ENCODE measurements around the gene PEX16.

PEX16 gene

DNA sequence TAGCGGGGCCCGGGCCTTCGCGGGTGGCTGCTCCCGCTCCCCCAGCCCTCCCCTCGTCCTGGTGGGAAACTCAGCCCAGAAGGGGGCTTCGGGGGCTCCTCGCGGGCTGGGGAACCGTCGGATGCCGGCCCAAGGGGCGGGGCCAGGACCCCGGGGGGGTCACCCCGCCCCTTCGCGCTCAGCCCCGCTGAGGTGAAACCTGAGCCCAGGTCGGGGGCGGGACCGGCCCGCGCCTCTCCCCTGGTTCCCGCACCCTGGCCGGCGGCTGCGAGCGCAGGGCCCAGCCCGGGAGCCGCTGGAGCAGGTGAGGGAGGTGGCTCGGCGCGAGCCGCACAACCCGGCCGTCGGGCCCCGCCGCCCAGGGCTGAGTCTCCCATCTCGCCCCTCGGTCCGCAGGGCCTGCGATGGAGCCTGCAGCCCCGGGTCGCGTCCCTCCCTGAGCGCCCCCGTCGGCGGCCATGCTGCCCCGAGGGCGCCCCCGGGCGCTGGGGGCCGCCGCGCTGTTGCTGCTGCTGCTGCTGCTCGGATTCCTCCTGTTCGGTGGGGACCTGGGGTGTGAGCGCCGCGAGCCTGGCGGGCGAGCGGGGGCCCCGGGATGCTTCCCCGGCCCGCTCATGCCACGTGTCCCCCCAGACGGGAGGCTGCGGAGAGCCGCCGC is 4.9 kb upstream of the PEX16 start, which contains the start of gene LARGE2:
Gene LARGE2, plus strand, starts transcription at position 232 of the 658 bp plus-strand sequence. Its CDS starts 227 bp downstream, at position 459.
- DNase-seq (ENCODE audit: low read depth) = no peak
- Histone ChIP-seq H3K27me3 (replicated peaks; ENCODE audit: control insufficient read depth, insufficient read depth, low read length) (peaks cover 29% of the 10 kb centered on the region), H3K4me1 (ENCODE audit: control insufficient read depth, insufficient read depth, low read length) (no peaks in the 10 kb centered on the region), H3K9me3 (ENCODE audit: control insufficient read depth, low read length) (no peaks in the 10 kb centered on the region), H3K36me3 (ENCODE audit: control insufficient read depth, insufficient read depth, low read length, severe bottlenecking) (no peaks in the 10 kb centered on the region), H3K9ac (ENCODE audit: low read length) (no peak within 1 kb of the TSS), H3K4me3 (ENCODE audit: low read length) (no peak within 1 kb of the TSS)

DNA sequence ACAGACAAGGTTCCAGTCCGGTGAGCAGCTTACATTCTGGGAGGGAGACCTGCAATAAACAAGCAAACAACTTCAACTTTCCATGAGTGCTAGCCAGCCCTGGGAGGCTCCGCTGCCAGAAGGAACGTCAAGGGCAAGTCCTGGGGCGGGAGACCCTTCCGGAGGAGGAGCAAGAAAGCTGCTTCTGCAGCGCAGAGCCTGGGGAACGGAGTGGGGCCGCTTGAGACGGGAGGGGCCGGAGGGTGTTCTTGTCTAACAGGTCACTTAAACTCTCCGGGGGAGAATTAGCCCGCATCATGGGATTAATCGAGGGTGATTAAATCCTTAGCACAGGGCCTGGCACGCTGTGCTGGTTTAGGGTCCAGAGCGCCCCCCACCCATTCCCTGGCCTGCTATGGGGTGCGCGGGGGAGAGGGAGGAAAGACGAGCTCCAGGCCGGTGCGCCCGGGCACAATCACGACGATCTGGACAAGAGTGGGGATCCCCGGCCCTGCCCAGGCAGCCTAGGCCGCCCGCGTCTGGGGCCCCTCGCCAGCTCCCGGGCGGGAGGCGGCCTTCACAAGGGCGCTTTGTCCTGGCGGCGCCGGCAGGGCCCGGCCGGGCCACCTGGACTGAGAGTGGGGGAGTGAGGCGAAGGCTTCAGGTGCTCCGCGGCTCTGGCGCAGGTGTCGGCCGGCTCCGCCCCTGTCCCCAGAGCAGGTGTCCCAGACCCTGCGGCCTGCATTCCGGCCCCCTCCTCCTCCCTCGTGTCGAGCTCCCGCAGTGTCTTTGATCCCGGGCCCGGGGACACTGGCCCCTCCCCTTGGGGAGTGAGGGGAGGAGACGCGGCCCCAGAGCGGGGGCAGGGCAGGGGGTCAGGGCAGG is 4.1 kb upstream of the PEX16 start:
- H3K9me3 ChIP-seq (ENCODE audit: control insufficient read depth, low read length) = no peaks in the 10 kb centered on the region
- peaks cover 28% of the 10 kb centered on the region for H3K27me3 ChIP-seq (replicated peaks; ENCODE audit: control insufficient read depth, insufficient read depth, low read length)
- H3K4me1 ChIP-seq (ENCODE audit: control insufficient read depth, insufficient read depth, low read length) = peaks cover 4% of the 10 kb centered on the region
- no peak overlapping the region for H3K9ac ChIP-seq (ENCODE audit: low read length)
- no peaks in the 10 kb centered on the region for H3K36me3 ChIP-seq (ENCODE audit: control insufficient read depth, insufficient read depth, low read length, severe bottlenecking)
- H3K4me3 ChIP-seq (ENCODE audit: low read length) = no peak overlapping the region
- no peak for DNase-seq (ENCODE audit: low read depth)

DNA sequence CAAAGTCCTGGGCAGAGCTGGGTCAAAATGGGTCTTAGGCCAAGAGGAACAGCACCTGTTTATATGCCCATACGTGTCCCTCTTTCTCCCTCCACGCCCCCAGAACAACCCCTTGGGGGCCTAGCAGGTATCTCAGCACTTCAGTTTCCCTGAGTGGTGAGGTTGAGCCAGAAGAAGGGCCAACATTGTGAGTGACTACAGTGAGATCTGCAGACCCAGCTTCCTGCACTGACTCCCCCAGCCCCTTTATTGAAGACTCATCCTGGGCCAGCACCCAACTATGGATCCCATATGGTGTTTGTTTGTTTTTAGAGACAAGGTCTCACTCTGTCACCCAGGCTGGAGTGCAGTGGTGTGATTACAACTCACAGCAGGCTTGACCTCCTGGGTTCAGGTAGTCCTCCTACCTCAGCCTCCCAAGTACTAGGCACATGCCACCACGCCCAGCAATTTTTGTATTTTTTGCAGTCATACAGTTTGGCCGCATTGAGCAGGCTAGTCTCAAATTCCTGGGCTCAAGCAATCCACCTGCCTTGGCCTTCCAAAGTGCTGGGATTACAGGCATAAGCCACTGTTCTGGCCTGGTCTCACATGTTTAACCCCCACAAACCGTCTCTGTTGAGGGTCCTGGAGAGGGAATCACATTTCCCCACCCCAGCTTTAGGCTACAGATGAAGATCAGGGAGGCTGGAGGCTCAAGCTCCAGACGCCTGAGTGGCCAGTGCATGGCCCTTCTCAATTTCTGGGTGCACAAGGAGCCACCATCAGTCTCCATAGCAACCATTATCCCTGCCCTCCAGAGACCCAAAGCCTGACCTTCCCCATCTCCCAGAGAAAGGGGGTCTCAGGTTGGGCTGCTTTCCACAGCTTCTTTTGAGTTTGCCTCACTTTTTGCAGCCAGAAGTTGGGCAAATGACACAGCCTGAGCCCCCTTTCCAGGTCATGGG is 3.1 kb upstream of the PEX16 start:
- Histone ChIP-seq H3K27me3 (replicated peaks; ENCODE audit: control insufficient read depth, insufficient read depth, low read length) (peaks cover 19% of the 10 kb centered on the region), H3K9ac (ENCODE audit: low read length) (no peak overlapping the region), H3K4me3 (ENCODE audit: low read length) (no peak overlapping the region), H3K9me3 (ENCODE audit: control insufficient read depth, low read length) (no peaks in the 10 kb centered on the region), H3K36me3 (ENCODE audit: control insufficient read depth, insufficient read depth, low read length, severe bottlenecking) (peaks cover 3% of the 10 kb centered on the region), H3K4me1 (ENCODE audit: control insufficient read depth, insufficient read depth, low read length) (peaks cover 12% of the 10 kb centered on the region)
- no peak for DNase-seq (ENCODE audit: low read depth)

DNA sequence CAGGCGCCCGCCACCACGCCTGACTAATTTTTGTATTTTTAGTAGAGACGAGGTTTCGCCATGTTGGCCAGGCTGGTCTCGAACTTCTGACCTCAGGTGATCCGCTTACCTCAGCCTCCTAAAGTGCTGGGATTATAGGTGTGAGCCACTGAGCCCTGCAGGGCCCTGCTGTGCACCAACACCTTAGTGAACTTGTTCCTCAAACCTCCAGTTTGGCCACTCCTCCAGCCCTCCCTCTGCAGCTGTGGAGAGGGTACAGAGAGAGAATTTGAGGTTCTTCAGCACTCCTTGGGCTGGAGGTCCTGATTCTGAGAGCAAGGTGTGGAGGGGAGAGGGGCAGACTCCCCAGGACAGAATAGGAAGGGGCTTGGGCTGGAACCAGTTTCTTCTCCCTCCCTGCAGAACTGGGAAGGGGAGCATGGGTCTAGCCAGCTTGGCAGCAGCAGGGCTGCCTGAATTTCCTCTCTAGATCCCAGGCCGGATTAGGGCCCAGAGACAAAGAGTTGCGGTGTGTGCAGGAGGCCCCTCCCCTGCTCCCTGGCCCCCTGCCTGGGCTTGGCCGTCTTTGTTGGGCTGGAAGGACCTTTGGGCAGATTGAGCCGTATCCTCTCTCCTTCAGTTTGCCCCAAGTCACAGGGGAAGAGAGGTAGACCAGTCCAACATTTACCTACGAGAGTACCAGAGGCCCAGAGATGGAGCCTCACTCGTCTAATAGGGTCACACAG is 2.3 kb upstream of the PEX16 start:
- DNase-seq (ENCODE audit: low read depth) = no peak
- Histone ChIP-seq H3K36me3 (ENCODE audit: control insufficient read depth, insufficient read depth, low read length, severe bottlenecking) (peaks cover 11% of the 10 kb centered on the region), H3K27me3 (replicated peaks; ENCODE audit: control insufficient read depth, insufficient read depth, low read length) (peaks cover 12% of the 10 kb centered on the region), H3K4me3 (ENCODE audit: low read length) (no peak overlapping the region), H3K4me1 (ENCODE audit: control insufficient read depth, insufficient read depth, low read length) (peaks cover 12% of the 10 kb centered on the region), H3K9me3 (ENCODE audit: control insufficient read depth, low read length) (no peaks in the 10 kb centered on the region), H3K9ac (ENCODE audit: low read length) (no peak overlapping the region)

DNA sequence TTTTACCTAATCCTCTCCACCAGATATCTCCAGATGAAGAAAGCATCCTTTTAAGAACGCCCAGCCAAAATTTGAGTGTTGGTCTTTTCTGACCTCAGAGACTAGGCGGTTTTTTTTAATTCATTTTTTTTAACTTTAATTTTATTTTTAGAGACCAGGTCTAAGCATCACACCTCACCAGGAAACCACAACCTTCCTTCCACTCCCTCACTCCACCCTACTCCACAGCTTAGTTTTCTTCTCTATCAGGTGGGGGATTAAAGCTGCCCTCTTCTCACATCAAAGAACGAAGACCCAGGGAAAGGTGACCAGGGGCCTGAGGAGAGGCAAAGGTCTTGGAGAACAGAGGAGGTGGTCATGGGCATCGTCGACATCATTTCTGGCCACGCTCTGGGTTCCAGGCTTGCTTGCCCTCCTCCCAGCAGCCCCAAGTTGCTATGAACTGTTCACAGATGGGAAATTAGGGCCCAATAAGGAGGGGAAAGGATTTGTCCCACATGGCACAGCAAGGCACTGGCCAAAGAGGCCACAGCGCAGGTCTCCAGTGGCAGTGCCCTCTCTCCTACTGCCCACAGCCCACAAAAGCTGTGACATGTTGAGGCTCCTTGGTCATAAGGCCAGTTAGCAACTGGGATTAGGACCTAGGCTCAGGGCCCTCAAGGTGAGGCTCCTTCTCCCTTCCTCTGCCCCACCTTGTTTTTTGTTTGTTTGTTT is 1.4 kb upstream of the PEX16 start:
- Histone ChIP-seq H3K36me3 (ENCODE audit: control insufficient read depth, insufficient read depth, low read length, severe bottlenecking) (peaks cover 19% of the 10 kb centered on the region), H3K4me1 (ENCODE audit: control insufficient read depth, insufficient read depth, low read length) (peaks cover 12% of the 10 kb centered on the region), H3K9ac (ENCODE audit: low read length) (no peak overlapping the region), H3K4me3 (ENCODE audit: low read length) (peak overlapping the region; percentile 100), H3K27me3 (replicated peaks; ENCODE audit: control insufficient read depth, insufficient read depth, low read length) (peaks cover 9% of the 10 kb centered on the region), H3K9me3 (ENCODE audit: control insufficient read depth, low read length) (no peaks in the 10 kb centered on the region)
- DNase-seq (ENCODE audit: low read depth) = no peak

DNA sequence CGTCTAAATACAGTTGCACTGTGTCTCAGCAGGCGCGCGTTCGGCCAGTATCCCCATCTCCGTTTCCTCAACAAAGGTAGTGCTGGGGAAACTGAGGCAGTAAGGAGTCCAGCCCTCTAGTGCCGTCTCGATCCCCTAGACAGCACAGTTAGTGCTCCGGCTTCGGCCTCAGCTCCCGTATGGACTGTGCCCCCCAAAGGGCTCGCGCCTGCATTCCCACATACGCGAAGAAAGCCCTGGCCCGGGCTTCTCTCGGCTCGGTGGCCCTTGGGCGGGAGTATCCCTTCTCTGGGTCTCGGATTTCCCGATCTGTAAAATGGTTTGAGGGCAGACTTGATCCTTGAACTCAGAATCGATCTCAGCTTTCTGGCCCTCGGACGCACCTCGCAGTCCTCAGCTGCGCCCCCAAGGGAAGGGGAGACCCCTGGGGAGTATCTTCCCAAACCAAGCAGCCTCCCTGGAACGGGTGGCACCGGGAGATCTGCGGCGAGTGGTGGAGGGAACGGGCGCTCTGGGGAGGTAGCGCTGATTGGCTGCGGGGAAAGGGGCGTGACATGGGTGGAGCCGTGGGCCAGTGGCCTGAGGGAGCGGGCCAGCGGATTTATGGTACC is 759 bp upstream of the PEX16 start:
- H3K9me3 ChIP-seq (ENCODE audit: control insufficient read depth, low read length) = no peaks in the 10 kb centered on the region
- DNase-seq (ENCODE audit: low read depth) = peak; percentile 93
- H3K36me3 ChIP-seq (ENCODE audit: control insufficient read depth, insufficient read depth, low read length, severe bottlenecking) = peaks cover 26% of the 10 kb centered on the region
- peak overlapping the region; percentile 100 for H3K9ac ChIP-seq (ENCODE audit: low read length)
- H3K27me3 ChIP-seq (replicated peaks; ENCODE audit: control insufficient read depth, insufficient read depth, low read length) = peaks cover 6% of the 10 kb centered on the region
- peaks cover 12% of the 10 kb centered on the region for H3K4me1 ChIP-seq (ENCODE audit: control insufficient read depth, insufficient read depth, low read length)
- peak overlapping the region; percentile 100 for H3K4me3 ChIP-seq (ENCODE audit: low read length)

DNA sequence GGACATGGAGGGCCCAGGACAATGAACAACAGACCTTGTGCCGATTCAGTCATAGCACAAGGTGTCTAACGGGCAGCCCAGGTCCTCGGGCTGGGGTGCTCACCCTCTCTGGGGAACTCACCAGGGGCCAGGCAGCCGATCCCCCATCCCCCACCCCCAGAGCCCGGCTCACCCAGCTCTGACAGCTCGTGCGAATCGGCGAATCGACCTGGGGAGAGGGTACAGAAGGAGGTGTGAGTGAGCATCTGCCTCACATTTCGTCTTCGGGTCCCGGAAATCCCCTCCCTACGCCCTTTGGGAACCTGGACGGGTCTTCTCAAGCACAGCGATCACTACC is 423 bp downstream of the PEX16 start:
- peaks cover 31% of the 10 kb centered on the region for H3K36me3 ChIP-seq (ENCODE audit: control insufficient read depth, insufficient read depth, low read length, severe bottlenecking)
- no peaks in the 10 kb centered on the region for H3K9me3 ChIP-seq (ENCODE audit: control insufficient read depth, low read length)
- DNase-seq (ENCODE audit: low read depth) = peak; percentile 21
- peaks cover 12% of the 10 kb centered on the region for H3K4me1 ChIP-seq (ENCODE audit: control insufficient read depth, insufficient read depth, low read length)
- peak overlapping the region; percentile 100 for H3K9ac ChIP-seq (ENCODE audit: low read length)
- no peaks in the 10 kb centered on the region for H3K27me3 ChIP-seq (replicated peaks; ENCODE audit: control insufficient read depth, insufficient read depth, low read length)
- H3K4me3 ChIP-seq (ENCODE audit: low read length) = peak overlapping the region; percentile 100

DNA sequence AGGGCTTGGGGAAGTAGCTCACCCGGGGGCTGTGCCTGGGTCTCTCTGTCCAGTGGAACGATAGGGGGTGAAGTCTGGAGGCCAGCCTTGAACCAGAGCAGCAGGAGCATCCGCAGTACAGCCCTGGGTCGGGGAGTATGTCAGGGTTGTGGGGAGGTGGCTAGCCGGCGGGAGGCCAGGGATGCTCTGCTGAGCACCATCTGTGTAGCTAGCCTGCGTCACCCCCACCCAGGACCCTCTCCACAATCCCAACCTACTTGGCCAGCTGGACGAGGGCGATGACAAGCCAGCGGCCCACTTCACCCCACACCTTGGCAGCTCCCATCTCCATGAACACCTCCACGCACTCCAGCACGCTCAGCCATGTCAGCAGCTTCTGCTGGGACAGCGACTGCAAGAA is 2.2 kb downstream of the PEX16 start:
- no peak for DNase-seq (ENCODE audit: low read depth)
- no peaks in the 10 kb centered on the region for H3K27me3 ChIP-seq (replicated peaks; ENCODE audit: control insufficient read depth, insufficient read depth, low read length)
- peaks cover 47% of the 10 kb centered on the region for H3K36me3 ChIP-seq (ENCODE audit: control insufficient read depth, insufficient read depth, low read length, severe bottlenecking)
- no peak overlapping the region for H3K9ac ChIP-seq (ENCODE audit: low read length)
- no peak overlapping the region for H3K4me3 ChIP-seq (ENCODE audit: low read length)
- H3K9me3 ChIP-seq (ENCODE audit: control insufficient read depth, low read length) = no peaks in the 10 kb centered on the region
- peaks cover 12% of the 10 kb centered on the region for H3K4me1 ChIP-seq (ENCODE audit: control insufficient read depth, insufficient read depth, low read length)

DNA sequence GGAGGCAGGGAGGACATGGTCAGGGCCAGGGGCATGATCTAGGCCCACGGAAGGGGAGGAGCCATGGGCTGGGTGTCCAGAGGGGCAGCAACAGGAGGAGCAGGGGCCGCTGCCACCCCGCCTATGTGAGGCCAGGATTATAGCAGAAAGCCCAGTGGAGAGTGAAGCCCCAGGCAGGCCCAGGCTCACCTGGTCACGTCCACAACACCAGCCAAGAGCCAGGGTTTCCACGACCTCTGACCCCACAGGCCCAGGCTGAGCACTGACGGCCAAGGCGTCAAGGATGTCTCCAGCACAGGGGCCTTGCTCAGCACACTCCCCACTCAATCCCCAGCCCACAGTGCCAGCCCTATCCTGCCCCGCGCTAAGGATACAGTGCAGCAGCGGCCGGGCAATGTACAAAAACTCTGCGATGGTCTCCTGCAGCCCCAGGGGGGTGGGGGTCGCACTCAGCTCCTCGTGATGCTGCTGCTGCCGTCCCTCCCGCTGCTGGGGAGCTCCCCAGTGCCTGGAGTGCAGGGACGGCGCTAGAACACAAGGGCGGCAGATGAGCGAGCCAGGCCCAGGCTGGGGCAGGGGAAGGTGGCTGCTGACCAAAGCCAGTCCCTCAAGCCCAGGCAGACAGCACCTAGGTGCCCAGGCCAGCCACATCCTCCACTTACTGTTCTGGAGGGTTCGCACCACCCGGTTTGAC is 3.6 kb downstream of the PEX16 start:
- H3K4me1 ChIP-seq (ENCODE audit: control insufficient read depth, insufficient read depth, low read length) = peaks cover 12% of the 10 kb centered on the region

More for the DNA sequence above, 3.6 kb downstream of the PEX16 start:
- no peaks in the 10 kb centered on the region for H3K9me3 ChIP-seq (ENCODE audit: control insufficient read depth, low read length)
- no peak overlapping the region for H3K9ac ChIP-seq (ENCODE audit: low read length)
- H3K4me3 ChIP-seq (ENCODE audit: low read length) = no peak overlapping the region
- DNase-seq (ENCODE audit: low read depth) = no peak
- H3K36me3 ChIP-seq (ENCODE audit: control insufficient read depth, insufficient read depth, low read length, severe bottlenecking) = peaks cover 57% of the 10 kb centered on the region
- no peaks in the 10 kb centered on the region for H3K27me3 ChIP-seq (replicated peaks; ENCODE audit: control insufficient read depth, insufficient read depth, low read length)

Data from adipocyte (in vitro differentiated cells).